HG02938 (cell line): Measurements from ENCODE around the gene DUSP10.

ENCODE experiments used
- ATAC-seq: cut with Tn5 transposase; IDR thresholded peaks from one replicate; pipeline ENCODE4 v1.9.1; 2021; ENCODE audit warnings: mild to moderate bottlenecking, moderate library complexity; ENCODE audit not compliant: unreplicated experiment

Gene DUSP10

DNA sequence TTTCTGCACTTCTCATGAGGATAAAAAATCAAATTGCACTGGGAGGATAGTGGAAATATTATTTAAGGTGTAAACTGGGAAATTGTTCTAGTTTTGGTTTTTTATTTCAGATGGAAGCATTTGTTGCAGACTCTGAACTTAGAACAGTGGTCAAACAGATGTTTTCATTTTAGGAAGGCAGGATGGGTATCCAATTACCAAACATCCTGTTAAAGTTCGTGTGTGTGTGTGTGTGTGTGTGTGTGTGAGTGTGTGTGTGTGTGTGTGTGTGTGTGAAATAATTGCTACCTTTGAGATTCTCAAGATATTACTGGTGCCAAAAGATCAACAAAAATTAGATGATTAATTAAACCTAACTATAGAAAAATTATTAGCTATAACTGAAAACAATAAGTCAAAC, 24.3 kb upstream of the DUSP10 start:
- ATAC-seq = no peak

DNA sequence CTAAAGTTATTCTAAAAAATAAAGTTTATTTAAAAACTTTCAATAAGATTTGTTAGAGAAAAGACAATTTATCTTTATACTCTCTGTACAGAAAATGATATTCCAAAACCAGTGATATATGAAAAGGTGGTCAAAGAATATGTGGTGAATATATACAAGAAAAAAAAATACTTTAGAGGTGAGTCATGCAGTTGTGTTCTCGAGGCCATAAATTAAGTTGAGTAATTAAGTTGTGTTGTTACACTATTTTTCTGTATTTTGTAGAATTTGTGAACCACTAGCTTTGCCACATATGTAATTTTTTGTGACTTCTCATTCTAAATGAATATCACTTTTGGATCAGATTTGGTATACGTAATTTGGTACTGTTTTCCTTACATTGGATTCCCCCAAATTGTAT, 23.6 kb upstream of the DUSP10 start:
- ATAC-seq = no peak

DNA sequence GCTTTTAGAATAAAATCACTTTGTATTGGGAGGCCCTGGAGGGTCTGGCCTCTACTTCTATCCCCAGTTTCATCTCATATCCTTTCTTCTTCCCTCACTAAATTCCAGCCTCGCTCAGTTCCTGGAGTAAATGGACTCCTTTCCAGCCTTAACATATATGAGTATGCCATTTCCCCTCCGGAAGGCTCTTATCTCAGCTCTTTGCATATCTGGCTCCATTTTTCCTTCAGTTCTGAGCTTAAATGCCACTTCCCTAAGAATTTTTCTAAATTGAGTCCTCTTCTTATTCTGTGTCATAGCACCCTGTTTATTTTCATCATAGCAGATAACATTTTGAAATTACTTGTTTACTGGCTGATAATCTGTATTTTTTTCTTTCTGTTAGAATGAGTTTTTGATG, 20.2 kb upstream of the DUSP10 start:
- no peak for ATAC-seq

DNA sequence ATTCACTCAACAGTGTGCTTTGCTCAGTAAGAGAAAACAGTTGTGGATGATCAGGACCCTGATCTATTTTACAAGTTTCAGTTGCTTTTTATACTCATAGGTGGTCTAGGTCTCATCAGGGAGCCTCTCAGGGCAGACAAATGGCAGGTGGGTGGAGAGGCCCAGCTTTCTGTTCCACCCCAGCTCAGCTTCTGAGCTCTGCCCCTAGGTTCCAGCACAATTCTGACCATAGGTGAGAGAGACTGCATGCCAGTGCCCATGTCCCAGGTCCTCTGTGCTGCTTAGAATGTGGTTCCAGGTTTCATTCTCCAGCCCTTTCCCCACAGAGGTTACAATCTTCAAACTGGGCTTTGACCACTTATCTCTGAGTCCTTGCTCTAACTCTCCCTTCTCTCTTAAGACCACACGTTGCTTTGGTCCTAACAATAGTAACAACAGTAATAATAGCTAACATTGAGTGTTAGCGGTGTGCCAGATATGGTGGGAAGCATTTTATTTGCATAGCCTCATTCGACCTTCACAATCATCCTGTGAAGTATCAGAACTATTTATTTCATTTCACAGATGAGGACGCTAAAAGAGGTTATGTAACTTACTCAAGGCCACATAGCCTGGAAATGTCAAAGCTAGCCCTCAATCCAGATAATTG, 19.6 kb upstream of the DUSP10 start:
- peak; percentile 76 for ATAC-seq

DNA sequence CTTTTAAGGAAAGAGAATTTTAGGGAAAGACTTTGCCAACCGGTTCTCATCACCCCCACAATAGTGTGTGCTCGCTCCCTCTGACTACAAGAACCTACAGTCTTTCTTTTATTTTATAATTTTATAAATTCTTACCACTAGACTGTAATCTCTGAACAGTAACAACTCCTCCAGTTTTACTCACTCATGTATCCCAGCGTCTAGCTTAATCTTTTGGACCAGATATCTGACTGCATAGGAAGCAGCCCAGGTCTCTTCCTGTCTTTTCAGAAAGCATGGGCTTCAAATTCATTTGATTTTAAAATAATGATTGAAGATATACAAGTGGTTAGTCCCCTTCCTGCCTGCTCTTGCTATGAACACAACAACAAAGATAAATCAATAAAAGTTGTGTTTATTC, 19.0 kb upstream of the DUSP10 start:
- no peak for ATAC-seq

DNA sequence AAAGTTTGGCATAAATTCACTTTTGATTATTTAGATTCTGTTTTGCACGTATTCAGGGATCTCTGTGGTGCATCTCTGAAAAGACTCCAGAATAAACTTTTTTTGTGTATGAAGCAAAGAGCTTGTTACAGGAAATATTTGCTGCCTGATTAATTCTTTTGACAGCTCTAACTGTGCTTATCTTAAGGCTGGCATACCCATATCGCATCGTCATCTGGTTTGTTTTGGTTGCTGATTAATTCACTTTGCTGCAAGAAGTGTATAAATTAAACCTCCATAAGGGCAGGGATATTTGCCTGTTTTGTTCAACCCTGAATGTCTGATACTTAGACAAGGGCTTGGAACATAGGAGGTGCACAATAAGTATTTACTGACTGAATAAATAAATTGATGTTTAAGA, 17.5 kb upstream of the DUSP10 start:
- ATAC-seq = no peak

DNA sequence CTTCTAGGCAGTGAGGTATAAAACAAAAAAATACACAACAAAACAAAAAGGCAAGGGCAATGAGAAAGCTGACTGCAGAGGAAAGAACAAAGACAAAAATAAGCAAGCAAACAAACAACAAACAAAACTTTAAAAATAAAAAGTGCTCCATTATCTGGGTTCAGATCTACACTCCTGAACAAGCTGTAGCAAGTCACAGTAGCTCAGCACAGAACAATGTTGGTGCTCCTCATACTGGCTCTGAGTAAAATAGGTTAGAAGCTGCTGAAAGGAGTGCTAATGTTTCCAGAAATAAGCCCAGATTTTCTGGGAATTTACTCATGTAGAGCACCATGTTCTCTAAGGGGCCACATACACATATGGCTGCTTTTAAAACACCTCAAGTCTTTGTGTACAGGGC, 16.6 kb upstream of the DUSP10 start:
- ATAC-seq = no peak

DNA sequence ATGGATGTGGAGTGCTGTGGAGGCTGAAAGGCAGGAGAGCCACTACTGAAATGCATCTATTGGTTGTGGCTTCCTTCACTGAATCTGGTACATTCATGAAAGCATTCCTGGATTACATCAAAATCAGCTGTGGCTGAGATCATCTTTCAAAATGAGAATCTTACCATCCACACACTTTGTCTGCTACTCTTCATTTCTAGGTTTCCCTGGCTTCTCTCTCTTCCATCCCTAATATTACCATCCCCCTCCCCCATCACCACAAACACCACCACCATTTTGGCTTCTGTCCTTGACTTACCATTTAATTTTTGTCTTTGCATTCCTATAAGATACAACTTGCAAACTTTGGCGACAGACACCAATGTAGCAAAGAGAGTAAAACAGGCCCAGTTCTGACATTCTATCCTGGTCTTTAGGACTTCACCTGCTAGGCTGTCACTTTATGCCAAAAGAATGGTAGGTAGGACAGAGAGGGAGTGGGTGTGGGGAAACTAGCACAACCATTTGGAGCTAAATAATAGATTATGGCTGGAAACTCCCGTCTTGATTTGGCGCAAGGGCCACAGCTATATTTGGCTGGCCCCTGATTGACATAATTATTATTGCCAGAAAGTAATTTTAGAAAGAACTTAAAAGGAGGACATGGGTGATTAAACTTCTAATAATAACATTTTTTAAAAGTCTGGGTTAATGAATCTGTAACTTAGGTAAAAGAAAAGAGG, 15.1 kb upstream of the DUSP10 start:
- no peak for ATAC-seq

DNA sequence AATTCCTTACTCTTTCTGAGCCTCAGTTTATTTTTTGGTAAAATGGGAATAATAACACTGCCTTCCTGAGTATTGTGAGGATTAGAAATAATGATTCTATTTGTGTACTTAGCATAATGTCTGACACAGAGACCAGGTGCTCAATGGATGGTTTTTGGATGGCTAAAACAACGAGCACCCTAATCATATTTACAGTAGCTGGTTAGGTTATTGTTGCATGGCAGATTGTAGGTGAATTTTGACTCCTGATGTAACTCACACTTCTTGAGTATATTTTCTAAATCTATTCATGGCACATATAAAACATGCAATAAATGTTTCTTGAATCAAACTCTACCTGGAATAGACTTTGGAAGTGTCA, 11.9 kb upstream of the DUSP10 start:
- ATAC-seq = peak; percentile 30

DNA sequence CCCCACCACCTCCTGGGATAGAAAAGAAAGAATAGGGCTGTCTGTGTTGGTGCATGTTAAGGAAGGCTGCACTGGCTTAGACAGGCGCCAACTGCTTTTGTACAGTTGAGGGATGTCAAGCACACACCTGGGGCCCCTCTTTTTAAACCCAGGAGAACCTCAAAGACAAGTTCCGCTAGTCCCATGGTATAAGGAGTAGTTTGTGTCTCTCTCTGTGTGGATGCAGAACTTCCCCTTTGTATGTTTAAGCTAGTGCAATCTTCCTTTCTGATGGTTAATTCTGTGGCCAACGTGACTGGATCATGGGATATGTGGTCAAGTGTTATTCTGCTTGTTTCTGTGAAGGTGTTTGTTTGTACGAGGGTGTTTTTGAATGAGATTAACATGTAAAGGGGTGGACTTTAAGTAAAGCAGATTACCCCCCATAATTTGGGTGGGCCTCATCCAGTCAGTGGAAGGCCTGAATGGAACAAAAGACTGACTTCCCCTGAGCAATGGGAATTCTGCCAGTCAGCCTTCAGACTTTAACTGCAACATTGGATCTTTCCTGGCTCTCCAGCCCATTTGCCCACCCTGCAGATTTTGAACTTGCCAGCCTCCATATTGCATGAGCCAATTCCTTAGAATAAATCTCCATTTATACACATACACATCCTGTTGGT, 9.5 kb upstream of the DUSP10 start:
- ATAC-seq = no peak

DNA sequence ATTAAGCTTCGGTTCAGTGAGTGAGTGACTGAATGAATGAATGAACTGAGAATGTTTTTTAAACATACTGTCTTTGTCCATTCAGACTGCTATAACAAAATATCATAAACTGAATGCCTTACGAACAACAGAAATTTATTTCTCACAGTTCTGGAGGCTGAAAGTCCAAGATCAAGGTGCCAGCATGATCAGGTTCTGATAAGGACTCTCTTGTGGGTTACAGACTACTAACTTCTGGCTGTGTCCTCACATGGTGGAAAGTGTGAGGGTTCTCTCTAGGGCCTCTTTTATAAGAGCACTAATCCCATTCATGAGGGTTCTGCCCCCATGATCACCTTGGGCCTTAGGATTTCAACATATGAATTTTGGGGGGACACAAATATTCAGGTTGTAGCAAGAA, 7.1 kb upstream of the DUSP10 start:
- ATAC-seq = no peak

DNA sequence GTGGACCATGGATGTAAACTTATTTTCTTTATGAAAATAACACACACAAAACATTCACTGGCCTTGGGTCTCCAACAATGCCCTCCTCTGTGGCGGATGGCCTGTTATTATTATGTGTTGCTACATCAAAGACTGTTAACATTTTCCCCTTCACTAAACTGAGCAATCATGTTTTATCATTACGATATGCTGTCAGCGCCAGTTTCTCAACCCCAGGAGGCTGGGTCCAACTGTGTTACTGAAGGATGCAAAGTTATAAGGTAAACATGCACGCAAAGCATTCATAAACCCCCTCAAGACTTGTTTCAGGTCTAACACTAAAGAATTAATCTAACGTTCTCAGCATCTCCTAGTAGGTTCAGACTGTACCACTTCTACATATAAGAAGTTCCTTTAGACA, 6.0 kb upstream of the DUSP10 start:
- ATAC-seq = no peak

DNA sequence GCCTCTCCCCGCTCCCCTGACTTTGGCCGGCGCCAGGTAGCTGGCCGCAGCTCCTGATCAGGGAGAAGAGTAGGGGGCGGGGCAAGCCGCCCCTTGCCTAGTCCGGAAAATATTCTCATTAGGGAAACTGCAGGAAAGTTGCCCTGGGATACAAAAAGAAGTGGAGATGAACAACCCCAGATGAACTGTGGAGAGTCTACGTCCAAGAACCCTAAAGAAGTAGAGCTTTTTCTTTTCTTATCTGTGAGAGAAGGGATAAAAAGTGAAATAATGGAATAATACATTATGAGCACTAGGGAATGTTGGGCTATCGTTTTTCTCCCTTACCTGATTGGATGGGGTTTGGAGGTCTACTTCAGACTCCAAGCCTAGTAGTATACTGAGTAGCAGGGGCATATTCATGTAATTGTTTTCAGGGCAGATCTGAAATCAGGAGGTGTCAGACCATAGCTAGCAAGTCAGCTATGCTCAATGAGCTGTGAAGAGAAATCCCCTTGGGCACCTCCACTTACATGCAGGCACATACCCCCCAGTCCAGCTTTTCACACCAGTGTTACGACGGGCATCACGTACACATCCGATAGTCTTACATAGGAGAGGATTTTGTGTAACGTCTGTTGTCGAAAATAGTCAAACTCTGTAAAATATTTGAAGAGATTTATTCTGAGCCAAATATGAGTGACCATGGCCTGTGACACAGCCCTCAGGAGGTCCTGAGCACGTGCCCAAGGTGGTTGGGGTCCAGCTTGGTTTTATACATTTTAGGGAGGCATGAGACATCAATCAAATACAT, 1.7 kb upstream of the DUSP10 start:
- no peak for ATAC-seq

DNA sequence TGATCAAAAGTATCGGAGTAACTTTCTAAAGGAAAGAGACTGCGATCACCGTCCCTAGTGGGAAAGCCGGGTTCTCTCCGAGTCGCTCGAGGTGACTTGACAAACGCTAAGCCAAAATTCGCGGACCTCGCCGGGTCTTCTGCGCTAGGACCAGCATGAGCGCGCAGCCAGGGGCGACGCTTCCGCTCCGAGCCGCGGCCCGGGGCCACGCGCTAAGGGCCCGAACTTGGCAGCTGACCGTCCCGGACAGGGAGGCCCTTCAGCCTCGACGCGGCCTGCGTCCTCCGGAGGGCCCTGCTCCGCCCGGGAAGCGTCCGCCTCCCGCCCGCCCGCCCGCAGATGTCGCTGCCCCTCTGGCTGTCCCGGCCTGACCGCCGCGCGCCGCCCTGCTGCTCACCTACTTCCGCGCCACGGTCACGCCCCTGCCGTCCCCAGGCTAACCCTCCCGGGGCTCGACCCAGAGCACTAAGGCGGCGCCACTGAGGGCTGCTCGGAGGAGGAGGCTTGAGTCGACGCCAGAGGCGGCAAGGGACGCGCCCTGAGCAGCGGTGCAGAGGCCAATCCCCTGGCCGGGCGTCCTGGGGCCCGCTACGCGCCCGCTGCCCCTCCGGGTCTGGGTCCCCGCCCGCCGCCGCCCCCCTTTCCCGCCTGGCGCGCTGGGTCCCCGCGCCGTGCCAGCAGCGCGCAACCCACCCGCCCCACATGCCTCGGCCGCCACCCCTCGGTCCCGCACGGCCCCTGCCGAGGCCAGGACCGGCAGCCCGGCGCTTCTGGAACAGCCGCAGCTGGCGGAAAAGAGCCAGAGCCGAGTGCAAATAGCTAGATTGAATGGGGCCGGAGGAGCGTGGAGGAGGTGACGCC, 896 bp upstream of the DUSP10 start:
- peak; percentile 35 for ATAC-seq

DNA sequence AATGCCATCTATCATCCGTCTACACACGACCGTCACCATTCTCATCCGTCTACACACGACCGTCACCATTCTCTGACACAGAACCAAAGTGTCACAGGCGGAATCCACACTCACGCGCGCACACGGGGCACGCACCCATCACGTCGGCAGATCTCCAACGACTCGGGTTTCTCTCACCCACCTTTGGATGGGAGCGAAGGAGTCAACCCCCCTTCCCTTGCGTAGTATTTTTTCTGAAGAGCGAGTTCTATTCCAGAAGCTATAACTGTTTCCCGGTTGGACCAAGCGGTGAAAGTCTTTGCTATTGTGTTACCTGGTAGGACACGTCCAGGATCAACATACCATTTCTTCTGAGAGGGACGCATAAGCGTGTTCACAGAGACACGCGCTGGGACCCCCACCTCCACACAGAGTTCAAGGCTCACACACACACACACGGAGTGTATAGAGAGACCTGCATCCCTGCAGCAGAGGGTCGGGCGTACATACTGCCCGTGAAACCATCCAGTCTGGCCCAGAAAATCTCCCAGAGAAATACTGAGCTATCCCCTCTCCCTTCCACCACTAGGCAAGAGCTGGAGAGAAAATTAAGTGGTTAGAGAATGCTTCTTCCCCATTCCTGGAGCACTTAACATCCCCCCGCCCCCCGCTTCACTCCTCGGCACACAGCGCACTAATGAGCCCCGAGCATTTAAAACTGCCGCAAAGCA, 741 bp downstream of the DUSP10 start:
- ATAC-seq = no peak

DNA sequence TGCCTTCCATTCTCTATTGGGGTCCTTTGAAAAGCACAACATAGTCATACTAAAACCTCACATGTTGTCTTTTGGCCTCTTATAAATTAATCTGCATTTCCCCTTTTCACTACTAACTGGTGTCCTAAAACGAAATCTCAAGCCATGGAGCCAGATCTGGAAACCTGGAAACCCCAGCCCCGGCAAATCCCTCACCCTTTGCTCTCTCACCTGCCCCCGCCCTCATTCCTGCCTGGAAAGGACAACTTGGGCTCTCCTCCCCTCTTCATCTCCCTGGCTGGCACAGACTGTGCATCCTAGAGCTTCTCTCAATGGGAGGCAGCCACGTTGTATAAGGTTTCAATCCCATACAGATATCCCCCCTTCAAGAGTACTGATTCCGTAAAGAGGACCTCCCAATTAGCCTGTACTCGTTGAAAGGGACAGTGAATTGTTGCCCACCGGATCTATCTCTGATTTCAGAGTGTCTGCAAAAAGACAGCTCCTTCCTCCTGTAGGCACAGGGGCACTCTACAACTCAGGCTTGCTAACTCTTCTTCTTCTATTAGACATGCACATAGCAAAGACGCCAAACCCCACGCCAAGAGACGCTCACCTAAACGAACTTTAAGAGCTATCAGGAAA, 1.4 kb downstream of the DUSP10 start:
- ATAC-seq = no peak

DNA sequence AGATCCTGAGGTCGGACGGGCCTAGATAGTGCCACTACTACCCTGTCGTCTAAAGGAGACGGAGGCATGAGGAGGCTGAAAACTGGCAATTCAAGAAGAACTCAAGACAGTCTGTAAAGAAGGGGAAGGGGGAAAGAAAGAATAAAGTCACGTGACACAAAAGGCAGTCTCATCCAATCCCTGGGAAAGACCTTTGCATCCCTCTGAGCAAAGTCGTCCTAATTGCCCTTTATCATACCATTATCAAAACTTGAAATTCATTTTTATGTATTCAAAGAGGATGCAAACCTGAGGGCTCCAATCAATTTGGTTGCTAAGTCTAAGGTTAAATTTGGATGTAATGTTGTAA, 2.2 kb downstream of the DUSP10 start:
- ATAC-seq = no peak

DNA sequence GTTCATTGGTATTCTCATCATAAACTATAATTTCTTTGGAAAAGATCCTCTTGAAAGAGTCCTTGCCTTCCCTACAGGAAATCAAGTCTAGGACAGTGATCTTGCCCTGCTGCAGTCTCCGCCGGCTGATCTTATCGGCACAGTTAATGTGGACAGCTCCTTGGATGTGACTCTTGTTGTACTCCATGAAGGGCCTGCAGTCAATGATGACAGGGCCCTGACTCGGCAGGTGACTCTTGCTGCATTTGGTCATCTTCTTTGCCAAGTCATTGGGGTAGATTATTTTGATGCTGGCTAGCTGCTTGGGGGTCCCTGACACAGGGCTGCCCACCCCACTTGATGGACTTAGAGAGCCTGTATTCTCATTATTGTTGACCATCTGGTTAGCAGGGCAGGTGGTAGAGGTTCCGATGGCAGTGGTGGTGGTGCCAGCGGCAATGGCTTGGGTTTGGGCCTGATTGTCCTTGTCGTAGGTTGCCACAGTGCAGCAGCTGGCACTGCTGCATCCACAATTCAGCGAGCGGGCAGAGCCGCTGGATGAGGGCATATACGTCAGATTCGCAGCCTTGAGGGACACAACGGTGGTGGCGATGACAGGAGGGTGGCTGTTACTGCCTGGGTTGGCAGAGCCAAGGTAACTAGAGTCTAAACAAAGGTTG, 2.7 kb downstream of the DUSP10 start:
- no peak for ATAC-seq

DNA sequence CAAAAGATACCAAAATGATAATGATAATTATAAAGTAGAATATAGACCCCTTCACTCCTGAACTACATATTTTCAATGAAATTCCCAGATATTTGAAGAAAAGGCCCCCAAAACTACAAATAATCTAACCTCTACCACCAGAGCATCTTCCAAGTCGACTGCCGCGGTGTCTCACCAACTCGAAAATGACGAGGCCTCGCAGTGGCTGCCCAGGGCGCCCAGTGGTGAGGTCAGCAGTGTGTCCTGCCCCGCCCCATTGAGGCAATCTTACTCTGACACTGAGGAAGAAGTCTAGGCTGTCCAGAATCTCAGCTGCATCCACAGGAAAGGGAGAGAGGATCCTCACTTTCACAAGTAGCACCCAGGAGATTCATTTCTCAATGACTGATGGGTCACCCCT, 5.2 kb downstream of the DUSP10 start:
- ATAC-seq = no peak
